HG02870 (cell line): ENCODE data around the gene CEP170B.
"Not testable (repeated sequence)": the region's sequence is repeated elsewhere in the genome, so short reads cannot be mapped to it uniquely, and the experiment has no call there.

Experiments used
- ATAC-seq: cut with Tn5 transposase; IDR thresholded peaks from one replicate; pipeline ENCODE4 v1.9.1; 2021; ENCODE audit warnings: mild to moderate bottlenecking, moderate library complexity; ENCODE audit not compliant: unreplicated experiment

Gene CEP170B

GRCh38 chr14:104888489-104889374 lies 23.7 kb downstream of the CEP170B start:
- no peak for ATAC-seq

DNA sequence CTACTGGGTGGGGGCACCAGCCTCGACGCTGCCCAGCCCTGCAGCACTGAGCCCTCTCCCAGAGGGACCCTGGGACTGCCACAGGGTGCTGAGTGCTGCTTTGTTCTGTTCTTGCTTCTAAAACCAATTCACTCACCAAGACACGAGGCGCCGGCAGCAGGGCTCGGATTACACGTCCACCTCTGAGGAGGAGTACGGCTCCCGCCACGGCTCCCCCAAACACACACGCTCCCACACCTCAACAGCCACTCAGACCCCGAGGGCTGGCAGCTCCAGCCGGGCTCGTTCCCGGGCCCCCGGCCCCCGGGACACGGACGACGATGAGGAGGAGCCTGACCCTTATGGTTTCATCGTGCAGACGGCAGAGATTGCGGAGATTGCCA lies 24.3 kb downstream of the CEP170B start:
- ATAC-seq, result no peak

DNA sequence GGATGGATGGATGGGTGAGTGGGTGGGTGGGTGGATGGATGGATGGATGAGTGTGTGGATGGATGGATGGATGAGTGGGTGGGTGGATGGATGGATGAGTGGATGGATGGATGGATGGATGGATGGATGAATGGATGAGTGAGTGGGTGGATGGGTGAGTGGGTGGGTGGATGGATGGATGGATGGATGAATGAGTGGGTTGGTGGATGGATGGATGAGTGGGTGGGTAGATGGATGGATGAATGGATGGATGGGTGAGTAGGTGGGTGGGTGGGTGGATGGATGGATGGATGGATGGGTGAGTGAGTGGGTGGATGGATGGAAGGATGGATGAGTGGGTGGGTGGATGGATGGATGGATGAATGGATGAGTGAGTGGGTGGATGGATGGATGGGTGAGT lies 25.2 kb downstream of the CEP170B start:
- ATAC-seq, result not testable (repeated sequence)

DNA sequence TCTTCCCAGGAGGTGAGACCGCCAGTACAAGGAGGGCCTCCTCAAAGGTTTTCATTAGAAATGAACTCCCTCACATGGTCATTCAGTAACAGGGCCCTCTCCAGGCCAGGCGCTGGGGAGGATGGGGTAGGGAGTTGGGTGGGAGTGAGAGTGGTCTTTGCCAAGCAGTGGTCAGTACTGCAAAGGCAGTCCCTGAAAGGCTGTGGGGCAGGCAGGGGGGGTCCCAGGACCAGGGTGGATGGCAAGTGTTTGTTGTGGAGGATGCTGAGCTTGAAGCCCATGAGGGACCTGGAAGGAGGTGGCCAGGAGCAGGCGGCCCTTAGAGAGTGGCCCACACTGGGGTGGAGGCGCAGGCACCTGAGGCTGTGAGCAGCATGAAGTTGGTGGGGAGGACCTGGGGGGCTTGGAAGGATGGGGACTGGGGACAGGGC lies 26.1 kb downstream of the CEP170B start:
- ATAC-seq, result no peak

DNA sequence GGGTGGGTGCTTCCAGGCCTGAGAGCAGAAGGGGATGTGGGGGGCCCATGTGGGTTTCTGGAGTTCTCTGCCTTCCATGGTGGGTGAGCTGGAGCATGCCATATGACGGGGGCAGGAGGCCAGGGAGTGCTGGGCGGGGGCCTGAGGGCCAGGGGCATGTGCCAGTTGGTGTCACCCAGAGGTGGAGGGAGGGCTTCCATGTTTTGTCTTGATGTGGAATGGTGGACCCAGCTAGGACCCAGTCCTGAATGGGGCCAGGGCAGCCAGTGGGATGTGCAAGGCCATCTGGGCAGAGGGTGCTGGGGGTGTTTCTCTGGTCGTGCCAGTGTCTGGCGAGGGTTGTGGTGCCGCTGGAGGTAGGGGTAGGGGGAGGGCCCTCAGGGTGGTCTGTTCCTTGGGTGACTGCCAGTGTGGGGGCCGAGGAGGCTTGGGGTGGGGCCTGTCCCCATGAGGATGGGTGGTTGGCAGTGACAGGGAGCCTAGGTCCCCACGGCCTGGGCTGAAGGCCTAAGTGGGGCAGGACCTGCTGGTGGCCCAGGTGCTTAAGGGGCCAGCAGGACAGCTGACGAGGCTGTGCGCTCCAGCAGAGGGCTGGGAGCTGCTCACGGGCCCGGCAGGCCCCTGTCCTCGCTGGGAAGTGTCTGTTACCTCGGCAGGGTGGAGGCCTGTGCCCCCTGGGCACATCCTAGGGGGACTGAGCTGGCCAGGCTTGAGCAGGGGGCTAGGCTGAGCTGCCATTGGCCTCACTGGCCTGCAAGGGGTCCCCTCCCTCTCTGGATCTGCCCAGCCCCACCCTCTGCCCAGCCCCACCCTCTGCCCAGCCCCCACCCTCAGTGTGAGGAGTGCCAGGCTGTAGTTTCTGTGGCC lies 26.8 kb downstream of the CEP170B start:
- no peak for ATAC-seq

- no peak for ATAC-seq
Observed at GRCh38 chr14:104892531-104893434, 27.7 kb downstream of the CEP170B start.

DNA sequence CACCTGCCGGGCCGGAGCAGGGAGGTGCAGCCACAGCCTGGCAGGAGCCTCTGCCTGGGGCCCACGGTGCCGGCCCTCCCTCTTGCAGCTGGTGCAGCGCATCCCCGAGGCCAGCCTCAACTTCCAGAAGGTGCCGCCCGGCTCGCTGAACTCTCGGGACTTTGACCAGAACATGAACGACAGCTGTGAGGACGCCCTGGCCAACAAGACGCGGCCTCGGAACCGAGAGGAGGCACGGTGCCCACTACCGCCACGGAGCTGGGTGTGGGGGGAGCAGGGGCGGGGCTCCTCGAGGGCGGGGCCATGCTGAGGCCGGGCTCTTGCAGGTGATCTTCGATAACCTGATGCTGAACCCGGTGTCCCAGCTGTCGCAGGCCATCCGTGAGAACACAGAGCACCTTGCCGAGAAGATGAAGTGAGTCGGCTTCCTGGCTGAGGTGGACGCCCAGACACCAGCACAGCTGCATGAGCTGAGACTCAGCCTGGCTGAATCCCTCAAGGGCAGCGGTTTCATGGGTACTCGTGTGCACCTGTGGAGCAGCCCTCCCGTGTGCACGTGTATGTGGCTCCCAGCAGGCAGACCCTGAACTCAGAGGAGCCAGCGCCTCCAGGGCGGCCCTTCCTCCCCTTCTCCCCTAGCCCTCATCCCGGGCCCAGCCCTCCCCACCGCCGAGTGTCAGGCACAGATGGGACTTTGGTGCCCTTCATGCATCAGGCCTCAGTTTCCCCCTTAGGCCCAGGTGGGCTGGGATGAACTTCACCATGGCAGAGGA lies 28.6 kb downstream of the CEP170B start:
- no peak for ATAC-seq

DNA sequence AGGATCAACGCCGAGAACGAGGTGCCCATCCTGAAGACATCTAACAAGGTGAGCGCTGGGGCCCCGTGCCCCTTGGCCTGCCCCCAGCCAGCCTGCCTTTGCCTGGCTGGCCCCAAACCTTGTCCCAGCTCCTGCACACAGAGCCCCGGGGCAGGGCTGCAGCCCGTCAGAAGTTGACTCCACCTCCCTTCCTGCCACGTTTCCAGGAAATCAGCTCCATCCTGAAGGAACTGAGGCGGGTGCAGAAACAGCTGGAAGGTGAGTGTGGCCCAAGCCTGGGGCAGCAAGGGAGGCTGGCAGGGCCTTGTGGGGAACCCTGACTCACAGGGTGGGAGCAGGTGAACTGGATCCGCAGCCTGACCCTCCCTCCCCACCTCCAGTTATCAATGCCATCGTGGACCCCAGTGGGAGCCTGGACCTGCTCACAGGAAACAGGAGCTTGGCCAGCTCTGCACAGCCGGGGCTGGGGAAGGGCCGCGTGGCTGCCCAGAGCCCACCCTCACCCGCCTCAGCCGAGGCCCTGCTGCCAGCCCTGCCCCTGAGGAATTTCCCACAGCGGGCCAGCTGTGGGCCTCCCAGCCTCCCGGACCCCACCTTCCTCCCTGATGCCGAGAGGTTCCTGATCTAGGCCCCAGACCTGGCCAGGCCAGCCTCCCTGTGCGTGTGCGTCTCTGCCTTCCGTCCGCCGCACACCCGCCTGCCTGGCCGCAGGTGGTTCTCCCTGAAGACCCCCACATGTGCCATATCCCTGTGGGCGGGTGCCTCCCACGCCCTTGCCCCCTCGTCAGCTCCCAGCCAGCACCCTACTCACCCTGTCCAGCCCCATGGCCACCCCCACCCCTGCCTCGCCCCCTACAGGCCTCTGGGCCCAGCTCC lies 29.5 kb downstream of the CEP170B start:
- ATAC-seq, result no peak

GRCh38 chr14:104895207-104895785 lies 30.2 kb downstream of the CEP170B start:
- no peak for ATAC-seq

- ATAC-seq, result no peak
Observed at GRCh38 chr14:104895786-104896661, 31.0 kb downstream of the CEP170B start.

- no peak for ATAC-seq
Observed at GRCh38 chr14:104897330-104898194, 32.5 kb downstream of the CEP170B start.

GRCh38 chr14:104898195-104898558 lies 33.1 kb downstream of the CEP170B start:
- ATAC-seq, result no peak

- ATAC-seq, result no peak
Observed at GRCh38 chr14:104898870-104899510, 33.9 kb downstream of the CEP170B start.

DNA sequence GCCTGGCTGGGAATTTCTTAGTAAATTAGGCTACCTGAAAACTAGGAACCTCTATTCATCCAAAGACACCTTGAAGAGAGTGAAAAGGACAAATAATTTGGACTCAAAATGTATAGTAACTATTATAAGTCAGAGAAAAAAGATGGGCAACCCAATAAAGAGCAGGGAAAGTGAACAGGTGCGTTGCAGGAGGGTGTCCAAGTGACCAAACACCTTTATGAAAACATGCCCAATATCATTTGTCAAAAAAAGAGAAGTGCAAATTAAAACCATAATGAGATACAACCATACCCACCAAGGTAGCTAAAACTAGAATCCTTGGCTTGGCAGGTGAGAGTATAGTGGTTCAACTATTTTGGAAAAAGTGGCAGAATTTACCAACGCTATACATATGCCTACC lies 34.7 kb downstream of the CEP170B start:
- no peak for ATAC-seq

DNA sequence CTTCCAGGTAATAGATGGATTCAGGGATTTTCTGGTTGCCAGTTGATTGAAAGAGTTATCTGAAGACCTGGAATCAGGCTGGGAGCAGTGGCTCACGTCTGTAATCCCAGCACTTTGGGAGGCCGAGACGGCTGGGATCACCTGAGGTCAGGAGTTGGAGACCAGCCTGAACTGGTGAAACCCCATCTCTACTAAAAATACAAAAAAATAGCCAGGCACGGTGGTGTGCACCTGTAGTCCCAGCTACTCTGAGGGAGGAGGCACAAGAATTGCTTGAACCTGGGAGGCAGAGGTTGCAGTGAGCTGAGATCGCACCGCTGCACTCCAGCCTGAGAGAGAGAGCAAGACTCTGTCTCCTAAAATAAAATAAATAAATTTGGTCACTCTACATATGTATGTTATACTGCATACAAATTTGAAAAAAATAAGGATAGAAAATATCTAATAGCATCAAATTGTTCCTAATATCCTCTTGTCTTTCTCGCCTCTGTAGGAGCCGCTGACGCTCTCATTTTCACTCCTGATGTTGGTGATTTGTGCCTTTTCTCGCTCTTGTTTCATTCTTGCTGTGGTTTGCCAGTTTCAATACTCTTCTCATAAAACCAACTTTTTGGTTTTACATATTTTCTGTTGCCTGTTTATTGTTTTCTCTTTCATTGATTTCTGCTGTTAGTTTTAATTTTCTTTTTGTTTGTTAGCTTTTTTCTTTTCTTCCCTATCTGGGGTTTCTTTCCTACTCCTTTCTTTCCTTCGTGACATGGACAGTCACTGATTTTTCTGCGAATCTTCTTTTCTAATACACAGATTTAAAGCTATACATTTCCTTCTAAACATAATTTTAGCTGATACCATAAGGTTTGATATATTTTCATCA lies 35.8 kb downstream of the CEP170B start:
- no peak for ATAC-seq
